Tibial artery (tissue), 4 donors: ENCODE measurements around the gene ARHGEF1.

Source experiments
- DNase-seq, 2 donors: peaks; one replicate each; pipeline ENCODE4 v3.0.0-alpha.2; 2019
- H3K27ac ChIP-seq, 2 donors: fragments of 200-600 bp; sonication (generic) in 1 of 2; 1 replicate in 1 of 2; 2 replicates in 1 of 2; pipeline ENCODE4 v1.5.1; 2018 to 2019; ENCODE audit warnings: mild to moderate bottlenecking in 1 of 2
- H3K27me3 ChIP-seq, 2 donors: fragments of 200-600 bp; sonication (generic) in 1 of 2; one replicate each; pipeline versions ENCODE4 v1.5.1 to v1.6.0; 2016 to 2019
- H3K36me3 ChIP-seq, 3 donors: fragments of 200-600 bp; sonication (generic) in 2 of 3; one replicate each; pipeline ENCODE4 v1.5.1; 2016 to 2019; ENCODE audit warnings: mild to moderate bottlenecking in 2 of 3
- H3K4me1 ChIP-seq, 4 donors: fragments of 200-600 bp; sonication (generic) in 2 of 4; 1 replicate in 3 of 4; 2 replicates in 1 of 4; pipeline ENCODE4 v1.5.1; 2016 to 2019
- H3K4me3 ChIP-seq, 2 donors: fragments of 200-600 bp; sonication (generic) in 1 of 2; 1 replicate in 1 of 2; 2 replicates in 1 of 2; pipeline ENCODE4 v1.5.1; 2018 to 2019; ENCODE audit warnings: mild to moderate bottlenecking in 2 of 2
- H3K9me3 ChIP-seq, 3 donors: fragments of 200-600 bp; sonication (generic) in 1 of 3; one replicate each; pipeline ENCODE4 v1.5.1; 2016 to 2019
- CTCF ChIP-seq, 2 experiments: fragments of 200-600 bp in 1 of 2; fragments of 450-650 bp in 1 of 2; IDR thresholded peaks; one replicate each; pipeline ENCODE4 v1.5.1; 2017 to 2019; ENCODE audit warnings: antibody characterized with exemption in 2 of 2, mild to moderate bottlenecking in 1 of 2, moderate library complexity in 1 of 2
- intact Hi-C: fragments of 100-400 bp; cut with DNase I; formaldehyde crosslinking; loops from one replicate; pipeline ENCODE4 v1.15.0; 2023; ENCODE audit warnings: low total_unique reads

ARHGEF1 gene

DNA sequence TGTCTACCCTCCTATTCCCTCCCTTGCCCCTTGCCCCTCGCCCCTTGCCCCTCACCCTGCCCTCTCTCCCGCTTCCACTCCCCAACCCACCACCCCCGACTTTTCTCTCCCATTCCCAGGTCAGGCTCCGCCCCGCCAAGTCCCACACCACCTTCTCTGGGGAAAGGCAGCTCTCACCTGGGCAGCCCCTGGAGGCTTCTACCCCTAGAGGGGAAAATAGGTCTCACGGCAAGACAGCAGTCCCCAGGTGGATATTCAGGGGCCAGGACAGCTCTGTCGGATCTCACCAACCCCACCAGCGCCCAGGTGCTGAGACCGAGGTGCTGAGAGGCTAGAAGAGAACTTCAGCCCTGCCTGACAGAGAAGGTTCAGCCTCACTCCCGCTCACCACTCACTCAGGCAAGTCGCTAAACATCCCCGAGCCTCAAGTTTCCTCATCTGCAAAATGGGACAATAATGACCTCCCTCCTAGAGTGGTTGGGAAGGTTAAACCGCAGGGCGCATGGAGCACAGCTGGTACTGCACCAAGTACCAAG lies 46.6 kb downstream of the ARHGEF1 start:
- Histone ChIP-seq H3K36me3 (no peaks in the 10 kb centered on the region), H3K4me1 (peaks cover 0 to 20% (median 16%) of the 10 kb centered on the region in 4 donors), H3K4me3 (no peak overlapping the region), H3K27ac (no peak overlapping the region), H3K9me3 (no peaks in the 10 kb centered on the region), H3K27me3 (peaks cover 6 to 99% of the 10 kb centered on the region in 2 donors)
- no peak for DNase-seq
- intact Hi-C loops: no loop called here
- TF ChIP-seq CTCF (IDR thresholded peaks at IDR 0.05): no peak

- no peaks in the 10 kb centered on the region for H3K9me3 ChIP-seq
- peaks cover 6 to 95% of the 10 kb centered on the region in 2 donors for H3K27me3 ChIP-seq
- no peak for DNase-seq
- intact Hi-C loops: no loop called here
- H3K4me3 ChIP-seq: no peak overlapping the region
- H3K36me3 ChIP-seq: no peaks in the 10 kb centered on the region
- no peak overlapping the region for H3K27ac ChIP-seq
- H3K4me1 ChIP-seq: peaks cover 0 to 20% (median 16%) of the 10 kb centered on the region in 4 donors
- no peak for TF ChIP-seq CTCF (IDR thresholded peaks at IDR 0.05)
Observed at GRCh38 chr19:41930322-41930722, 47.3 kb downstream of the ARHGEF1 start.

DNA sequence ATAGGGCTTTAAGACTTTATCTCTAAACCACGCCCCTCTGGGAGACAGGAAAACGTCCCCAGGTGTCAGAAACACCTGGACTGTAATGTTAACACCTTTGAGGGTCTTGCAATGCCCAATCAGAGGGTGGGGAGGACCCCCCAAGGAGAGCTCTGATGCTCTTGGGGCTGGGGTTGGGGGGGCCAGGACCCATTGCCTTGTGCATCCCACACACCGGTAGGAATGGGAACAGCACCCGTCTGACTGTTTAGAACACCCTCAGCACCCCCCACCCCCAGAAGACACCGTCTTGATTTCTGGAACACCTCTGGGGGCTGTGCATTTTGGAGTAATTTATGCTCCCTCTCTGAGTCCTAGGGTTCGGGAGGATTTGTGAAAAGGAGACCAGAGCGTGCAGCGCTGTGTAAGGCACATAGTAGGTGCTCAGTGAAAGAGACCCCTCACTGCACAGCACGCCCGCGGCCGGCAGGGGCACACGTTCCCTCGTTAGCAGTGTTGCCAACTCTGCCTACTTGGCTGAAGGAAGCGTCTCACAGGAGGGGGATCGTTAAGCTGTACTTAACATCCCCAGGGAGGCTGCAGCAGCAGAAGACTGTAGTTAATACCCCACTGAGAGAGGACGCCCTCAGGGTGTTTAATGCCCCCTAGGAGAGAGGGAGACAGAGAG lies 48.1 kb downstream of the ARHGEF1 start:
- Histone ChIP-seq H3K4me1 (peaks cover 0 to 20% (median 16%) of the 10 kb centered on the region in 4 donors), H3K27me3 (peaks cover 6 to 95% of the 10 kb centered on the region in 2 donors), H3K9me3 (no peaks in the 10 kb centered on the region), H3K36me3 (no peaks in the 10 kb centered on the region), H3K27ac (no peak overlapping the region), H3K4me3 (no peak overlapping the region)
- DNase-seq: no peak
- intact Hi-C loops: no loop called here
- TF ChIP-seq CTCF (IDR thresholded peaks at IDR 0.05): no peak

- H3K27ac ChIP-seq: no peak overlapping the region
- peaks cover 6 to 93% of the 10 kb centered on the region in 2 donors for H3K27me3 ChIP-seq
- no peak for DNase-seq
- H3K4me3 ChIP-seq: no peak overlapping the region
- no peaks in the 10 kb centered on the region for H3K9me3 ChIP-seq
- no peak for TF ChIP-seq CTCF (IDR thresholded peaks at IDR 0.05)
- no peaks in the 10 kb centered on the region for H3K36me3 ChIP-seq
- H3K4me1 ChIP-seq: peaks cover 0 to 20% (median 16%) of the 10 kb centered on the region in 4 donors
- intact Hi-C loops: no loop called here
Observed at GRCh38 chr19:41932259-41932719, 49.3 kb downstream of the ARHGEF1 start.

DNA sequence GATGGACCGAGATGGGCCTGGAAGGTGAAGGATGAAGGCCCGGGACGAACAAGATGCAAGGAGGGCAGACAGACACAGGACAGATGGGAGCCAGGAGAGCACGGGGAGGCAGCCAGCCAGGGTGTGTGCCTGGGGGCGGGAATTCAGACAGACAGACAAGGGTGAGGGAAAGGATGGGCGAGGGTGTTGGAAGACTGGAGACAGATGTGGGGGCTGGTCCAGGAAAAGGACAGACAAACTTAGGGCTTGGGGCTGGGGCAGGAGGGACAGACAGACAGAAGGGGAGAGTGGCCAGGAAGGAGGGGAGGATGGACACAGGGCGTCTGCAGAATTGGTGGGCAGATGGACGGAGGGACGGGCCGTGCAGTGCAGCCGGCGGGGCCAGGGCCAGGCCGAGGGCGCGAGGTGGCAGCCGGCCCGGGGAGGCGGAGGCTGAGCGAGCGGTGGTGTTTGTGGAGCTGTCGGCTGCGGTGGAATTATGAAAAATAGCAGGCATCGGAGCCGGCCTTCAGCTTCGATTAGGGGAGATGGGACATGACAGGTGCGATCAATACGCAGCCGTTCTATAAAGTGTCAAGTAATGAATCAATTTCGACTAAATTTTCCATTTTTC lies 49.8 kb downstream of the ARHGEF1 start:
- no peaks in the 10 kb centered on the region for H3K36me3 ChIP-seq
- intact Hi-C loops: no loop called here
- peaks cover 3 to 93% of the 10 kb centered on the region in 2 donors for H3K27me3 ChIP-seq
- DNase-seq: no peak
- no peak for TF ChIP-seq CTCF (IDR thresholded peaks at IDR 0.05)
- peaks cover 0 to 18% (median 14%) of the 10 kb centered on the region in 4 donors for H3K4me1 ChIP-seq
- H3K27ac ChIP-seq: no peak overlapping the region
- H3K4me3 ChIP-seq: no peak overlapping the region
- H3K9me3 ChIP-seq: no peaks in the 10 kb centered on the region
